VCaP (cell line): ENCODE measurements around the gene ARHGAP32.

ENCODE experiments used
- H3K27ac ChIP-seq: fragments of 450-650 bp; 2 replicates; pipeline ENCODE4 v1.5.1; 2017
- TF ChIP-seq, protein P1 (sequence below): fragments of 450-650 bp; conservative IDR thresholded peaks from 2 replicates; pipeline ENCODE4 v1.5.1; 2017; ENCODE audit warnings: mild to moderate bottlenecking, moderate library complexity

Gene ARHGAP32

GRCh38 chr11:129192150-129192549, at the start of gene ARHGAP32:
Gene ARHGAP32, minus strand, starts transcription at chr11:129192325. Its CDS starts 127 bp downstream, at chr11:129192198.
- TF ChIP-seq, protein P1, sequence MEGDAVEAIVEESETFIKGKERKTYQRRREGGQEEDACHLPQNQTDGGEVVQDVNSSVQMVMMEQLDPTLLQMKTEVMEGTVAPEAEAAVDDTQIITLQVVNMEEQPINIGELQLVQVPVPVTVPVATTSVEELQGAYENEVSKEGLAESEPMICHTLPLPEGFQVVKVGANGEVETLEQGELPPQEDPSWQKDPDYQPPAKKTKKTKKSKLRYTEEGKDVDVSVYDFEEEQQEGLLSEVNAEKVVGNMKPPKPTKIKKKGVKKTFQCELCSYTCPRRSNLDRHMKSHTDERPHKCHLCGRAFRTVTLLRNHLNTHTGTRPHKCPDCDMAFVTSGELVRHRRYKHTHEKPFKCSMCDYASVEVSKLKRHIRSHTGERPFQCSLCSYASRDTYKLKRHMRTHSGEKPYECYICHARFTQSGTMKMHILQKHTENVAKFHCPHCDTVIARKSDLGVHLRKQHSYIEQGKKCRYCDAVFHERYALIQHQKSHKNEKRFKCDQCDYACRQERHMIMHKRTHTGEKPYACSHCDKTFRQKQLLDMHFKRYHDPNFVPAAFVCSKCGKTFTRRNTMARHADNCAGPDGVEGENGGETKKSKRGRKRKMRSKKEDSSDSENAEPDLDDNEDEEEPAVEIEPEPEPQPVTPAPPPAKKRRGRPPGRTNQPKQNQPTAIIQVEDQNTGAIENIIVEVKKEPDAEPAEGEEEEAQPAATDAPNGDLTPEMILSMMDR, result no peak
- H3K27ac ChIP-seq, result peak within 1 kb of the TSS; percentile 98

DNA sequence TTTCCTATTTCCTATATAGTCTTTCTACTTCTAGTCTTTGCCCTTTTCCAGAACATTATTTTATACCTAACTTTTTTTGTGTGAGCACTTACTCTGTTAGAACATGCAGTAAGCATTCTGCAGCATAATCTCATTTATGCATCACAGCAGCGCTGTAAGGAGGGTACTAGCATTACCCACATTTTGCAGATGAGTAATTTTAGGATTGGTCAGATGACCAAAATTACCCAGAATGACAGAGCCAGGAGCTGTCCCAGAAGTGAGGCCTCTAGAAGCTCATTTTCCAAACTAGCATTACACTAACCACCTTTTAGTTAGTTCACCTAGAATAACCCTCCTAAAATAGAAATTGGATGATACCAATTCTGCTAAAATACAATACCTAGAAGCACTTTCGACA, 47.1 kb upstream of the ARHGAP32 start:
- TF ChIP-seq, protein P1, result no peak
- H3K27ac ChIP-seq, result no peak overlapping the region

GRCh38 chr11:129237880-129238638, 45.9 kb upstream of the ARHGAP32 start:
- H3K27ac ChIP-seq, result no peak overlapping the region
- TF ChIP-seq, protein P1, result no peak

DNA sequence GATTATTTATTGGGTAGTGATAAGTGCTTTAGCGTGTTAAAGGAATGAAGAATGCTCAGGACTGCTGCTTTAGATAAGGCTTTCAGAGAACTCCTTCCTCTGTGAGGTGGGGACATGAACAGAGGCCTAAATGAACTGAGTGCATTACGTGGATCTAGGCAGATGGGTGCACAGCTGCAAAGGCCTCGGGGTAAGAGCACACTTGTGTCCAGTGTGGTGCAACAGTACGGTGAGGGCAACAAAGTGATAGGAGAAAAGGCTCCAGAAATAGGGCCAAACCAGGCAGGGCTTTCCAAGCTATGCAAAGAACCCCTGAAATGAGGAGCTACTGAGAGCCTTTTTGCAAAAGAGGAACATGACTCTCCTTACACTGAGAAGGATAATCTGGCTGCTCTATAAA, 45.3 kb upstream of the ARHGAP32 start:
- TF ChIP-seq, protein P1, result no peak
- H3K27ac ChIP-seq, result no peak overlapping the region

DNA sequence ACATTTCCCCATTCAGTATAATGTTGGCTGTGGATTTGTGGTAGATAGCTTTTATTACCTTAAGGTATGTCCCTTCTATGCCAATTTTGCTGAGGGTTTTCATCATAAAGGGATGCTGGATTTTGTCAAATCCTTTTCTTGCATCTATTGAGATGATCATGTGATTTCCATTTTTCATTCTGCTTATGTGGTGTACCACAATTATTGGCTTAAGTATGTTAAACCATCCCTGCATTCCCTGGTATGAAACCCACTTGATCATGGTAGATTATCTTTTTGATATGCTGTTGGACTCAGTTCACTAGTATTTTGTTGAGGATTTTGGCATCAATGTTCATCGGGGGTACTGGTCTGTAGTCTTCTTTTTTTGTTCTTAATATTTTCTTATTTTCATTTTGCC, 44.7 kb upstream of the ARHGAP32 start:
- TF ChIP-seq, protein P1, result no peak
- H3K27ac ChIP-seq, result no peak overlapping the region

- TF ChIP-seq, protein P1, result no peak
- no peak overlapping the region for H3K27ac ChIP-seq
Observed at GRCh38 chr11:129234978-129235377, 42.9 kb upstream of the ARHGAP32 start.

GRCh38 chr11:129230006-129230405, 37.9 kb upstream of the ARHGAP32 start:
- no peak overlapping the region for H3K27ac ChIP-seq
- TF ChIP-seq, protein P1, result peak; percentile 45
